Stimulated activated CD8-positive, alpha-beta memory T cell treated with anti-CD3 and anti-CD28 coated beads, Interleukin-15, amount 100 ng/mL, for 1 hour (primary cell): ENCODE measurements around the gene STAC3.

Source experiments
- DNase-seq: peaks from one replicate; pipeline ENCODE4 v3.0.0-alpha.2; 2020; ENCODE audit warnings: low read depth

The STAC3 gene

GRCh38 chr12:57235728-57236131 lies 15.3 kb downstream of the STAC3 start:
- no peak for DNase-seq

GRCh38 chr12:57235017-57235727 lies 15.8 kb downstream of the STAC3 start:
- DNase-seq = no peak

- DNase-seq = no peak
These were observed 16.4 kb downstream of the STAC3 start for GRCh38 chr12:57234571-57235016.

- no peak for DNase-seq
These were observed 16.8 kb downstream of the STAC3 start for GRCh38 chr12:57234233-57234570.

GRCh38 chr12:57233357-57234232 lies 17.4 kb downstream of the STAC3 start:
- no peak for DNase-seq

GRCh38 chr12:57232156-57232756 lies 18.7 kb downstream of the STAC3 start:
- no peak for DNase-seq

- no peak for DNase-seq
These were observed 19.5 kb downstream of the STAC3 start for GRCh38 chr12:57231276-57232021.

- no peak for DNase-seq
These were observed 20.4 kb downstream of the STAC3 start for GRCh38 chr12:57230381-57231155.

- peak; percentile 84 for DNase-seq
These were observed 21.2 kb downstream of the STAC3 start, which contains the start of gene SHMT2 for GRCh38 chr12:57229634-57230380. SHMT2 (plus strand) TSS chr12:57229711; CDS start chr12:57229779, 68 bp downstream.

GRCh38 chr12:57229046-57229633 lies 21.8 kb downstream of the STAC3 start:
- DNase-seq = no peak

GRCh38 chr12:57227315-57228115 lies 23.5 kb downstream of the STAC3 start:
- no peak for DNase-seq

- no peak for DNase-seq
These were observed 24.2 kb downstream of the STAC3 start for GRCh38 chr12:57226588-57227314.

GRCh38 chr12:57225680-57226210 lies 25.2 kb downstream of the STAC3 start:
- DNase-seq = no peak

GRCh38 chr12:57224973-57225679 lies 25.9 kb downstream of the STAC3 start:
- peak; percentile 28 for DNase-seq

- DNase-seq = no peak
These were observed 26.6 kb downstream of the STAC3 start for GRCh38 chr12:57224278-57224972.

GRCh38 chr12:57223191-57224165 lies 27.5 kb downstream of the STAC3 start:
- DNase-seq = no peak
